HepG2 (cell line): ENCODE measurements around the gene TBL3. TPM values are rescaled to one million over a fixed set of nuclear protein-coding genes. Genes with fewer than 3 reads are reported as not detected.
A peak's percentile ranks its signal among the peaks of the same experiment; 100 is the strongest.

Experiments
- ATF7 ChIP-seq, 2 experiments: fragments of 450-650 bp in 1 of 2; sonication (generic) in 1 of 2; formaldehyde crosslinking in 1 of 2; IDR thresholded peaks; 2 replicates each; pipeline versions ENCODE4 v1.4.0 to v1.6.1; 2016 to 2020; ENCODE audit warnings: antibody characterized with exemption in 1 of 2, mild to moderate bottlenecking in 1 of 2, missing genetic modification reagents in 1 of 2
- CBFB ChIP-seq: sonication (generic); formaldehyde crosslinking; IDR thresholded peaks from 2 replicates; pipeline ENCODE4 v1.4.0; 2020; ENCODE audit warnings: missing genetic modification reagents
- FOXK2 ChIP-seq: fragments of 450-650 bp; IDR thresholded peaks from 2 replicates; pipeline ENCODE4 v1.6.1; 2016
- GPBP1L1 ChIP-seq: sonication (generic); formaldehyde crosslinking; IDR thresholded peaks from 2 replicates; pipeline ENCODE4 v1.5.0; 2020; ENCODE audit warnings: mild to moderate bottlenecking, missing genetic modification reagents
- HIVEP1 ChIP-seq: sonication (generic); formaldehyde crosslinking; IDR thresholded peaks from 2 replicates; pipeline ENCODE4 v1.4.0; 2020; ENCODE audit warnings: mild to moderate bottlenecking, missing genetic modification reagents
- MXD1 ChIP-seq: sonication (generic); formaldehyde crosslinking; IDR thresholded peaks from 2 replicates; pipeline ENCODE4 v1.4.0; 2020; ENCODE audit warnings: mild to moderate bottlenecking, missing genetic modification reagents
- POLR2A ChIP-seq, 2 experiments: IDR thresholded peaks; 2 replicates each; pipeline ENCODE4 v1.6.1; 2011; ENCODE audit warnings: low read depth in 2 of 2, low read length in 2 of 2, mild to moderate bottlenecking in 1 of 2, moderate library complexity in 1 of 2; ENCODE audit not compliant: insufficient read depth in 1 of 2
- RARA ChIP-seq: IDR thresholded peaks from 2 replicates; pipeline ENCODE4 v1.6.1; 2016; ENCODE audit warnings: missing genetic modification reagents, missing compliant biosample characterization
- TAF1 ChIP-seq: sonication (generic); formaldehyde crosslinking; IDR thresholded peaks from 2 replicates; pipeline ENCODE4 v1.4.0; 2020; ENCODE audit warnings: missing genetic modification reagents
- TEAD2 ChIP-seq: sonication (generic); formaldehyde crosslinking; IDR thresholded peaks from 2 replicates; pipeline ENCODE4 v1.9.0; 2021; ENCODE audit warnings: missing genetic modification reagents
- YEATS4 ChIP-seq: sonication (generic); formaldehyde crosslinking; IDR thresholded peaks from 2 replicates; pipeline ENCODE4 v1.4.0; 2020; ENCODE audit warnings: missing genetic modification reagents, borderline replicate concordance
- ZBED4 ChIP-seq: sonication (generic); formaldehyde crosslinking; IDR thresholded peaks from 2 replicates; pipeline ENCODE4 v1.4.0; 2020; ENCODE audit warnings: missing genetic modification reagents, borderline replicate concordance
- ZBTB7B ChIP-seq: sonication (generic); formaldehyde crosslinking; IDR thresholded peaks from 2 replicates; pipeline ENCODE4 v1.4.0; 2020; ENCODE audit warnings: missing genetic modification reagents
- ZFP36 ChIP-seq: fragments of 150-350 bp; IDR thresholded peaks from 2 replicates; pipeline ENCODE4 v1.6.1; 2018; ENCODE audit warnings: borderline replicate concordance, low read length, low read depth; ENCODE audit not compliant: partially characterized antibody
- ZGPAT ChIP-seq: IDR thresholded peaks from 2 replicates; pipeline ENCODE4 v1.6.1; 2016; ENCODE audit warnings: mild to moderate bottlenecking
- ZNF549 ChIP-seq: sonication (generic); formaldehyde crosslinking; IDR thresholded peaks from 2 replicates; pipeline ENCODE4 v1.5.0; 2020; ENCODE audit warnings: missing genetic modification reagents
- ZNF687 ChIP-seq: sonication (generic); formaldehyde crosslinking; IDR thresholded peaks from 2 replicates; pipeline ENCODE4 v1.5.1; 2020; ENCODE audit warnings: mild to moderate bottlenecking, missing genetic modification reagents, moderate library complexity
- ZNF878 ChIP-seq: sonication (generic); formaldehyde crosslinking; IDR thresholded peaks from 2 replicates; pipeline ENCODE4 v1.8.1; 2023; ENCODE audit warnings: mild to moderate bottlenecking, missing genetic modification reagents, moderate library complexity
- polyA plus RNA-seq, 8 experiments: library from polyadenylated mRNA; depleted of rRNA in 3 of 8; stranded (reverse) in 7 of 8; unstranded in 1 of 8; fragments of >200 nt; fragmentation: Illumina TruSeq in 4 of 8; extraction: Trizol in 4 of 8; gene quantifications; 2 replicates each; pipeline versions ENCODE4 v1.2.1 to v1.2.3, GENCODE V29; 2011 to 2016; ENCODE audit warnings: low read depth in 4 of 8, missing spikeins in 1 of 8, mixed read lengths in 1 of 8; ENCODE audit not compliant: insufficient read depth in 1 of 8
- total RNA-seq, 5 experiments: library from RNA; depleted of rRNA; stranded (reverse); fragments of >200 nt; fragmentation: Illumina TruSeq; extraction: Trizol; gene quantifications; 2 replicates each; pipeline ENCODE4 v1.2.3, GENCODE V29; 2016; ENCODE audit warnings: low read depth in 1 of 5

Gene TBL3
- total and polyA plus RNA-seq, 2 of the 13 experiments (the other 11 are each of a cell fraction or from before 2014, with no cell fraction given) = 16.8 to 38.0 TPM

- TF ChIP-seq ZBED4 (CRISPR knock-in tag) (0 out of 2 replicates have a peak, but pooled peaks have one; percentile 49), ATF7 (IDR thresholded peaks at IDR 0.05) (peak; percentile 91), ATF7 (CRISPR knock-in tag; IDR thresholded peaks at IDR 0.05) (peak; percentile 87), RARA (CRISPR knock-in tag) (no peak), ZFP36 (peak; percentile 65), HIVEP1 (CRISPR knock-in tag) (0 out of 2 replicates have a peak, but pooled peaks have one; percentile 43), POLR2A (IDR thresholded peaks at IDR 0.05; ENCODE audit: insufficient read depth in 1 of 2, low read depth in 2 of 2, low read length in 2 of 2) (peak in 1 of 2 experiments; percentile 49; a peak in 2 of 4 replicates), MXD1 (CRISPR knock-in tag) (peak; percentile 44; the same call in 1 of the 2 replicates), CBFB (0 out of 2 replicates have a peak, but pooled peaks have one; percentile 6), ZGPAT (CRISPR knock-in tag) (0 out of 2 replicates have a peak, but pooled peaks have one; percentile 18), ZNF549 (CRISPR knock-in tag) (no peak), FOXK2 (no peak), YEATS4 (0 out of 2 replicates have a peak, but pooled peaks have one; percentile 2), GPBP1L1 (CRISPR knock-in tag) (no peak), ZBTB7B (peak; percentile 18; the same call in 1 of the 2 replicates), ZNF687 (peak; percentile 76), TEAD2 (CRISPR knock-in tag) (no peak), TAF1 (CRISPR knock-in tag) (0 out of 2 replicates have a peak, but pooled peaks have one; percentile 23), ZNF878 (CRISPR knock-in tag) (no peak)
Observed at GRCh38 chr16:1990351-1991134, 18.7 kb downstream of the TBL3 start (continued).
